Renal cortical epithelial cell (primary cell): ENCODE results near the gene CD2BP2. TPM values are rescaled to one million over a fixed set of nuclear protein-coding genes. Genes with fewer than 3 reads are reported as not detected.
A peak's percentile ranks its signal among the peaks of the same experiment; 100 is the strongest.

Experiments
- DNase-seq: peaks from one replicate; pipeline ENCODE4 v3.0.0-alpha.2; 2011; ENCODE audit warnings: low read depth
- total RNA-seq: library from RNA; depleted of rRNA; stranded (reverse); fragments of >200 nt; gene quantifications from 2 replicates; pipeline ENCODE4 v1.2.3, GENCODE V29; 2014

The CD2BP2 gene
- total RNA-seq, 1 donor from 2014 or later: 36.0 TPM

DNA sequence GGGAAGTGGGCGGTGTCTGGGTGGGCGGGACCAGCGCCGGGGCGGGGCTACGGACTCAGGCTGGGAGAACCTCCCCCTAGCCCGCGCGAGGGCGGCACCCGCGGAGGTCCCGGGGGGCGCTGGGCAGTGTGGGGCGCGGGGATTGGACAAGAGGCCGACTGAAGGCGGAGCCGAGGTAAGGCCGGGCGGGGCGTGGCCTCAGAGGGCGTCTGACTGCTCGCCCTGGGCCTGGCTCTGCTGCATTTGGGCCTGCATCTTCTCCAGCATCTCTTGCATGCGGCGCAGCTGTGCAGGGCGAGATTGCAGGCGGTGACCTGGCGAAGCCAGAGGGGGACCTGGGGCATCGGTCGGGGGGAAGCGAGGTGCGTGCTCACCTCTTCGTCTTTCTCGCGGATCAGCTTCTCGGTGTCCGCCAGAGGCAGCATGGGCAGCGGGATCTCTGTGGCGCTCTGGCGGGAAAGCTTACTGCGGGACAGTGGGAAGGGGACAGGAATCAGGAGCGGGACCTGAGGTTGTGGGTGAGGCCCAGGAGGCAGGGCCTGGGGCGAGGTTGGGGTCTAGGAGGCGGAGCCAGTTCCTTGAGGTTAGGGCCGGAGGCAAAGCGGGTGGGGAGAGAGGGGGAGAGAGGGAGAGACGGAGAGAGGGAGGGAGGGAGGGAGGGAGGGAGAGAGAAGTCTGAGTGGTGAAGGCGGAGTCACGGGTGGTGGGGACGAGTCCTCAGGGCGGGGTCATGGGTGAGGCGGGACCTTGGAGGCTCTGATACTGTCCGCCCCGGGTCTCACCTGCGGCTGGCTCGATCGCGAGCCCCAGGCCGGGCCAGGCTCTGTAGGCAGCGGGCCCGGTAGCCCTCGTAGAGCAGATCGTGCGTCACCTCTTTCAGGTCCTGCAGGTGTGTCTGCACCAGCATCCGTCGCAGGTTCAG lies 23.4 kb upstream of the CD2BP2 start:
- DNase-seq: peak; percentile 85

DNA sequence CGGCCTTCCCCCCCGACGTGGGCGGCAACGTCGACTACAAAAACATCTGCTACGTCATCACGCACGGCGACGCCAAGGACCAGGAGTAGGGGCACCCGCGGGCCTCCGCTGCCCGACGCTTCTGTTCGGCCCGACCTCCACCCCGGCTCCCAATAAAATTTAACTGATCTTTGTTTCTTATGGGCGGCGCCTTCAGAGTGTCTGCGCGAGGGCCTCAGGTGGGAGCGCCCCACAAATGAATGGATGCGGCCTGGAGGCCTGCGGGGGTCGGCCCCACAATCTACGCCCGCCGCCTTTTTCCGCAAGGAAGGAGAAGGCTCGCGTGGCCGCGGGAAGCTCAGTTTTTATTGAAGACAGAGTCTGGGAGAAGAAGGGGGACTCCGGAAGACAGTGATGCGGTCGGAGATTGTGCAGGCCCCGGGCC lies 22.7 kb upstream of the CD2BP2 start:
- DNase-seq: peak; percentile 70

DNA sequence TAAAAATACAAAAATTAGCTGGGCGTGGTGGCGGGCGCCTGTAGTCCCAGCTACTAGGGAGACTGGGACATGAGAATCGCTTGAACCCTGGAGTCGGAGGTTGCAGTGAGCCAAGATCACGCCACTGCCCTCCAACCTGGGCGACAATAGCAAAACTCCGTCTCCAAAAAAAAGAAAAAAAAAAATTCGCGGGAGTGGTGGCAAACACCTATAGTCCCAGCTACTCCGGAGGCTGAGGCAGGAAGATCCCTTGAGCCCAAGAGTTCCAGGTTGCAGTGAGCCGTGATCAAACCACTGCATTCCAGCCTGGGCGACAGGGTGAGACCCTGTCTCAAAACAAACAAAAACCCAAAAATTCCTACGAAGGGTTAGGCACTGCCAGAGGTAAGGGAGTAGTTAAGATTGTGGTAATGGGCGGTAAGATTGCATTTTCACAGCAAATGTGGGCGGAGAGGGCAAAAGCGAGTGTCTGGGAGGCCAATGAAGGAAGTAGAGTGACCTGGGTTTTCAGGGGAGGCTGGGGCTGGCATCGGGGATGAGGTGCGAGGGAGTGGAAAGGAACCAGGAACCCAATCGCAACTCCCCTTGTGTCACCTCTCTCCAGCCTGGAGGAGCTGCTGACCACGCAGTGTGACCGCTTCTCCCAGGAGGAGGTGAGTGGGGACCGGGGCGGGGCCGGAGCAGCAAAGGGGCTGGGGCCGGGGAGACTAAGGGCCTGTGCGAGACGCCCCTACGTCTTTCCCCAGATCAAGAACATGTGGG lies 22.1 kb upstream of the CD2BP2 start:
- peak; percentile 36 for DNase-seq

DNA sequence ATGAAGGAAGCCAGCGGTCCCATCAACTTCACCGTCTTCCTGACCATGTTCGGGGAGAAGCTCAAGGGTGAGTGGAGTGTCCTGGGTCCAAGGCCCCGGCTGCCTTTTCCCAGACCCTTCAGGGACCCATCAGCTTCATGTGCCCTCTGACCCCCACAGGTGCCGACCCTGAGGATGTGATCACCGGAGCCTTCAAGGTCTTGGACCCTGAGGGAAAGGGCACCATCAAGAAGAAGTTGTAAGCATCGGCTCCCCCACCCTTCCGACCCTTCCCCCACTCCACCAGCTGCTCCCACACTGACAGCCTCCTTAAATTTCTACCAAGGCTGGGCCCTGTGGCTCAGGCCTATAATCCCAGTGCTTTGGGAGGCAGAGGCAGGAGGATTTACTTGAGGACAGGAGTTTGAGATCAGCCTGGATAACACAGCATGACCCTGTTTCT lies 21.4 kb upstream of the CD2BP2 start:
- DNase-seq: no peak

DNA sequence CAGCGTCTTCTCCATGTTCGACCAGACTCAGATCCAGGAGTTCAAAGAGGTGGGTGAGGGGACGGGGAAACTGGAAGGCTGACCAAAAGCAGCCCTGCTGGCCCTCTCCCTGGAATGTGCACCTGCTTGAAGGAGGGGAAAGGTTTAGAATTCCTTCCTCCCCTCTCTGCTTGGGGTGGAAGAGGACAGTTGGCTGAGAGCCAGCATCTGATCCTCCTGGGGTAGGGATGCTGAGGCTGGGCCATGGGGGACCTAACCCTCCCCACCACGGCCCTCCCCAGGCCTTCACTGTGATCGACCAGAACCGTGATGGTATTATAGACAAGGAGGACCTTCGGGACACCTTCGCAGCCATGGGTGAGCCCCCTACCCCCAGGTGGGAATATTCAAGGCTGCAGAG lies 20.8 kb upstream of the CD2BP2 start:
- no peak for DNase-seq

DNA sequence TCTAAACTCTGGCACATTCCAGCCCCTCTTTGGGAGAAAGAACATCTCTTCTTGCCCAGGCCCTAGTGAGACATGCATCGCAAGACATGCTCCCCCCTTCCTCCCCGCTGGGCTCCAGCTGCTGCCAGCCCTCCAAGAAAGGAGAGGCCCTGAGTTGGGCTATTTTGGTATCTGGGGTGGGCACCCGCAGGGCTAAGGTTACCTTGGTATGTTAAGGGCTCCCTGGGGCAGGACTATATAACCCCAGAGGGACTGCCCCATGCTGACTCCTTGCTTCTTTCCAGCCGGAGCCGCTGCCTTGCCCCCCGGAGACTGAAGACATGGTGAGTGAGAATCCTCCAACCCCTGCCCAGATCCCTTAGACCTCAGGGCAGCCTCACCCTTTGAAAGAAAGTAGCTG lies 19.4 kb upstream of the CD2BP2 start, which contains the start of gene MYL11:
MYL11 (plus strand) TSS at position 265 of the 400 bp plus-strand sequence; CDS start at position 321, 56 bp downstream.
- no peak for DNase-seq

DNA sequence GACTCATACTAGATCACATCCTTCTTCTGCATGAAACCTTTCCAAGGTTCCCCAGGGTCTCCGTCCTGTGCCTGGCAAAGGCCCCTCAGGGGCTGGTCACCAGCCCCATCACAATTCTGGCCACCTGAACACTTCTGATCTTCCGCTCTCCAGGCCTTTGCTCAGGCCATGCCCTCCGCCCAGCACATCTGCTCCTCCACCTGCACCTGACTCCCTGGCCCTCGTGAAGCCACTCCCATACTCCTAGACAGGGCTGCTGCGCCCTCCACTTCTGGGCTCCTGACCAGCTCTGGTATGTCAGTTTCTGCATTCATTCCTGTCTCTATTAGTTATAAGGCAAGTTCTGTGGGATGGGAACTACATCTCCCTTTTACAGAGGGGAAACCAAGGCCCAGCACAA lies 17.6 kb upstream of the CD2BP2 start:
- DNase-seq: no peak

DNA sequence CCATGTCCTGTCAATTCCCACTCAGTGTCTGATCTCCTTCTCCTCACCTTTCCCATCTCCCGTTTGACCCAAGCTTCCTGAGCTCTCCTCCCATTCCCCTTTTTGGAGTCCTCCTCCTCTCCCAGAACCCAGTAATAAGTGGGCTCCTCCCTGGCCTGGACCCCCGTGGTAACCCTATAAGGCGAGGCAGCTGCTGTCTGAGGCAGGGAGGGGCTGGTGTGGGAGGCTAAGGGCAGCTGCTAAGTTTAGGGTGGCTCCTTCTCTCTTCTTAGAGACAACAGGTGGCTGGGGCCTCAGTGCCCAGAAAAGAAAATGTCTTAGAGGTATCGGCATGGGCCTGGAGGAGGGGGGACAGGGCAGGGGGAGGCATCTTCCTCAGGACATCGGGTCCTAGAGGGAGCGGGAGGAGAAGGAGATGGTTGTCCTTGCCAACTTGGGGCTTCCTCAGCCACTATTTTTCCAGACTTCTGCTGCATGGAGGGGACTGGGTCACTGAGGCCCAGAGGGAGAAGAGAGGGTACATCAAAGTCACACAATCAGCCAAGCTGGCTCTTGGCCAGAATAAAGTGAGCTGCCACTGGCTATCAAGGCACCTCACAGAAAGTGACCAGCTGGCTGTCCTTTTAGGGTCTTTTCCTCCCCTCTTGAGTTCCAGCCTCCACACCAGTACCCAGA lies 17.1 kb upstream of the CD2BP2 start:
- no peak for DNase-seq

DNA sequence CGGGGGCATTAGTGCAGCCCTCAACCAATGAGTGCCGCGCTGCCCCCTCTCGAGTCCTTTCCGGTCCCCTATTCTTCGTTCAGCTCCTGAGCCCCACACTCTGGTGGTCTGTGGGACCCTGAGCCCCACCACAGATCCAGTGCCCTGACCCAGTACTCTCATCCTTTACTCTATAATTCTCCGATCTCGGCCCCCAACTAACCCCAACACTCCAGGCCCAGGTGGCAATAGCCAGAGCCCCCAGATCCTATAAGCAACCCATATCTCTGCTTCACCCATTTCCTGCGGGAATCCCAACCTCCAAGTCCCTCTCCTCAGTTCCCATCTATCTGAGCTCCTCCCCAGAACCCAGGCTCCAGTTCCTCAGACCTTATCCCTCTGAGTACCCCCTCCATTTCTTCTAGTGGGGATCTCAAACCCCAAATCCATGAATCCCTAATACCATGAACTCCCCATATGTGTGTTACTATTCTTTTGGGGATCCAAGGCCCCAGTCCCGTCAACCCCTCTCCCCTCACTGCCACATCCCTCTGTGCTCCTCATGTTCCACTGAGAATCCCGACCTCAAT lies 16.2 kb upstream of the CD2BP2 start:
- no peak for DNase-seq

DNA sequence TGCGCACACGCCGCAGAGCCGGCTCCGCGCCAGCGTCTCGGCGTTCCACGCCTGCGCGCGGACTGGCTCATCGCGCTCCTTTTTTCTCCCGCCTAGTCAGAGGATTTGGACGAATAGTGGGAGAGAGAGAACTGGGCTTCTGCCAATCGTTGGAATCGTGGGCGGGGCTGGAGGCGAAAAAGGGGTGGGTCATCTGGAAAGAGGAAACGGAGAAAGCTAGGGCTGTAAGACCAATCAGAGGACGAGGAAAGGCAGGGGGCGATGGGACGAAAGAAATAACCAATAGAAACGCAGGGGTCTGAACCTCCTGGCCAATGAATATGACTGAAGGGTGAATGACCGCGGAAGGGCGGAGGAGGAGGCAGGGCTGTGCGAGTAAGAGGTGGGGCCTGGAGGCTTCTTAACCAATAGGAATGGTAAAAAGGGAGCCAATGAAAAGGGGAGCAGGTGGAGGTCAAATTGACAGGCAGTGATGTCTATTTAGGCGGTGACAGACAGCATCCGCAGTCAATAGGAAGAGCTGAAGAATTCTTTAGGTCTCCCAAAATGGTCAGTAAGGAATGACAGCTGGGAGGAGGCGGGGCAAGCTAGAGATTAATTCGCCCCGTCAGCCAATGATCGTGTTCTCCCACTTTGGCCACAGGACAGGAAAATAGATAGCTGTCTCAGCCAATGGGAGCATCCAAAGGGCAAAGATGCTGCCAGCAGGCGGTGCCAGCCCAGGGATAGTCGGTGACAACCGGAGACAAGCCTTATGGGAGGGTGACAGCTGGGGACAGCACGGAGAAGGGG lies 15.5 kb upstream of the CD2BP2 start, which contains the start of gene TBC1D10B:
TBC1D10B (minus strand) TSS at position 39 of the 792 bp plus-strand sequence. CDS start 311 bp downstream, outside the sequence.
- peak; percentile 100 for DNase-seq

DNA sequence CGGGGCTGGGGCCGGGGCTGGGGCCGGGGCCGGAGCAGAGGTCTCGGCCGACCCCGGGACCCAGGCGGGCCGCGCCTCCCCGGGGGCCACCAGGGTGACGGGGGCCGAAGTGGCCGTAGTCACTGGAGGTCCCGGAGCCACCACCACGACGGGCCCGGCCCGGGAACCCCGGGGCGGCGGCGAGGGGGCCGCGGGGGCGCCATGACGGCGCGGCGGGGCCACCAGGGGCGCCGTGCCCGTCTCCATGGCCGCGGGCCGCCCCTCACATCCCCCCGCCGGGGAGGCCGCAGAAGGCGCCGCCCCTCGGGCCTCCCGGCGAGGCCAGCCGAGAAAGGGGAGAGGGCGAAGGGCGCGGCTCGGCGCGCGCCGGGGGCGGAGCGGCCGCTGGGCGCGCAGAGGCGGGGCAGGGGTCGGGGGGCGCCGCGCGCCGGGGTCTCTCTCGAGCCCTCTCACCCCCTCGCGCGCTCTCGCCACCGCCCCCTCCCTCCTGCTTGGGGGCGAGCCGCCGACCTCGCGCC lies 14.9 kb upstream of the CD2BP2 start:
- no peak for DNase-seq

DNA sequence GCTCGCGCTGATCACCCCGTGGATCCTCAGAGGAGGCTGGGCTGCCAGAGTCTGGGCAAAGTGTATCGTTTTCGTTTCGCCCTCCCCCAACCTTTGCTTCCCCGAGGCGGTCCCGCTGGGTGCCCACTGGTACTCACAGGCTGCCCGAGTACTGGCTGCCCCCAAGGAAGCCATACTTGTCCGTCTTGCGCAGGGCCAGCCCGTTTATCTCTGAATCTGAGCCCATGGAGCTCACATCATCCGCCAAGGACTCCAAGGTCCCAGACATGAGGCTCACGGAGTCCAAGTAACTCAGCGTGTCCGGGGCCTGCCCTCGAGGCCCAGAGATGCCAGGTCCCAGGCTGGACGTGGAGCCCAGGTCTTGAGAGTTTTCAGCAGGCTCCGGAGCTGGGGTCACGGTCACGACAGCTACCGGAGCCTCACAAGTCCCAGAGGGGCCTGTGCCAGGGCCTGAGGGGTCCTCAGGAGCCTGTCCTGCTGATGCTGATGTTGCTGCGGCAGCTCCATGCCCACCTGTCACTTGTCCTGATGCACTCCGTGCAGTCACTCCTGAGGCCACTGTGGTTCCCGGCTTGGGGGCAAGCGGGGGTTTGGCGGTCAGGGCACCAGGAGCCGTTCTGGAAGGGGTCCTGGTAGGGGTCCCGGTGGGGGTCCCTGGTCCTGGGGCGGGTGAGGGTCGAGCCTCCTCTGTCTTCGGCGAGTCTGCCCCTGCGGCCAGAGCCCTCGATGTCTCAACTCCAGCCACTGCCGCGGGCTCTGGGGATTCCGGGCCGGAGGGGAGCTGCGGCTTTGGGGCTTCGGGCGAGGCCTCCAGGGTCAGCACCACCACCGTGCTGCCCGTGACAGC lies 14.2 kb upstream of the CD2BP2 start:
- no peak for DNase-seq

DNA sequence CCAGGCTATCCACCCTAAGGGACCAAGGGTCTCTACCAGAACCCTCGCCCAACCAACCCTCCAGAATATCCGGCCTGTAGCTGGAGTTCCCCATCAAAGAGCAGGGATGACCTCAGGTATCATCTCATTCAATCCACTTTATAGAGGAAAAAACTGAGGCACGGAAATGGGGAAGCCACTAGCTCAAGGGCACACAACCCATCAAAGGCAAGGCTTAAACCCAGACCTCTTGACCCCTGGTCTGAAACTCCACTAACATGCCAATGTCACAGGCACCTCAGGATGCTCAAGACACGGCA lies 13.6 kb upstream of the CD2BP2 start:
- no peak for DNase-seq

DNA sequence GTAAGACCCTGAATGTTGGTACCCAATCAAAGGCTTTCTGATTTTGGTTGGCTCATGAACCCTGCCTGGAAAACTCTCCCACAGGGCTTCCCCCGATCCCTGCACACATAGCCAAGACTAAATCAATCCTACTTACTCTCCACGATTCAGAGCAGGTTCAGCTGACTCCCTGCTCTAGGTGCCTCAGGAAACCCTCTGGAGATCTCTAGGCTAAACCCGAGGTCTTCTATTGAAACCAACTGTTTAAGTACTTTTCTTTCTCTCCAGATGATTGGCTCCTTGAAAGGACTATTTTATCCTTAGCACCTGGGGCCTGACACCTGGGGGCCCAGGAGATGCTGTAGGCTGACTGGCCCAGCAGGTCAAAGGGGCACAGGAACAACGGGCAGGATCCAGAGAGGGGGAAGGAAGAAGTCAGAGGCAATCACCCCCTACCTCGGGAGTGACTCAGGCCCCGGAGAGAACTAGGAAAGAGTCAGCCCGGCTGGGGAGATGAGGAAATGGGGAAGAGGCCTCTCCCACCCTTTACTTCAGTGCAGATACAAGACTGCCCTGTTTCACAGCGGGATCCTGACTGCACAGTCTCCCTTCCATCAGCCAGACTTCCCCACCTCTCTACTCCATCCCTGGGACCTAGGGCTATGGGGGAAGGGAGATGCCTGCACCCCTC lies 13.1 kb upstream of the CD2BP2 start:
- peak; percentile 43 for DNase-seq

DNA sequence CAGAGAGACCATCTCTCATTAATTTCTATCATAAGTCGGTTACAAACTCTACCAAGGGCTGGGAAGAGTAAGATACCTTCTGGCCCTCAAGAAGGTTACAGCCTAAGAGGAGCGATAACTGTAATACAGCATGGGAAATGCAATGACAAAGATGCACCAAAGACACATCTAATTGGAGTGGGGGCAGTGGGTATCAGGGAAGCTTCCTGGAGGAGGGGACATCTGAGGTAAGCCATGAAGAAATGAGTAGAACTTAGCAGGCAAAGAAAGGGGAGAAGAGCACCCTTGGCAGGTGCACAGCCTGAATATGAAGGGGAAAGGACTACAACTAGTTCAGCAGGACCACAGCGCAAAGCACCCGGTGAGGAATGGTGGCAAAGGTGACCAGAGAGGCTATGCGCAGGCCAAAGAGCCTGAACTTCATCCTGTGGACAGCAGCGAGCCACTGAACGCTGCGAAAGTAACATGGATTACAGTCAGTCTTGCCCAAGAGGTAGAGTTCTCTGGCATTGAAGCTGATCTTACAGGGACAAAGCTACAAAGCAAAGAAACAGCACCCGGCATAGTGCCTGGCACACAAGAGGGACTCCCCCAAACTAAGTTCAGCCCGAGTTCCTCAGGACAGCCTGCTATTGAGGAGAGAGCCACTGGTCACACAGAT lies 12.4 kb upstream of the CD2BP2 start:
- no peak for DNase-seq

DNA sequence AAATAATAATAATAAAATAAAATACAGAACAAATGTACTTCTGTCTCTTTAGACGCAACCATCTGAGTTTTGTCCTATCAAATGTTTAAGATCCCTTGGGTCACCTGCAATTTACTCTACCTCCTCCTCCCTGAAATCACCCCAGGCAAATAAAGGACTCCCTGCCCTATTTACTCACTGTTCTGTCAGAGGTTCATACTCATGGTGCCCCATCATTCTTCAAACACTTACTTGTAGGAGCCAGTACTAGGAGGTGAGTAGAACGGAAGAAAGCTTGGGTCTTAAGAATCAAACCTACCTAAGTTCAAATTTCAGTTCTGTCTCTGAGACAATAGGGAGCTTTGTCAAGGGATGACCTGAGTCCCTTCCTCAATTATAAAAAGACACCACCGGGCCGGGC lies 11.4 kb upstream of the CD2BP2 start:
- DNase-seq: no peak

DNA sequence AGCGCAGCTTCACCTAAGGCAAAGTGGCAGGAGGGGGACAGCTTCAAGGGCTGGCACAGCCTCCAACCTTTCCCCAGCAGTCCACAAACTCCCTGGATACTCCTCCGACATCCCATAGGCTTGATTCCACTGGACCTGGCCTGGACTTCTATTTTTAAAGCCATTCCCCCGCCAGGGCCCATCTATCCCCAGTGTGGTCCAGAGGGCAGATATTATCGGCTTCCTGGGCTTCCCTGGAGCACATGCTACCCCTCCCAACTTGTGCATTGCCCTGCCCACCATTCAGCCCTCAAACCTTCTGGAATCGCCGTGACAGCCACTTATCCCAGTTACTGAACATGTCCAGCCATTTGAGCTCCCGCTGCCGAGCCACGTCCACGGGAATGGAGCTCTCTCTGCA lies 10.1 kb upstream of the CD2BP2 start:
- no peak for DNase-seq

DNA sequence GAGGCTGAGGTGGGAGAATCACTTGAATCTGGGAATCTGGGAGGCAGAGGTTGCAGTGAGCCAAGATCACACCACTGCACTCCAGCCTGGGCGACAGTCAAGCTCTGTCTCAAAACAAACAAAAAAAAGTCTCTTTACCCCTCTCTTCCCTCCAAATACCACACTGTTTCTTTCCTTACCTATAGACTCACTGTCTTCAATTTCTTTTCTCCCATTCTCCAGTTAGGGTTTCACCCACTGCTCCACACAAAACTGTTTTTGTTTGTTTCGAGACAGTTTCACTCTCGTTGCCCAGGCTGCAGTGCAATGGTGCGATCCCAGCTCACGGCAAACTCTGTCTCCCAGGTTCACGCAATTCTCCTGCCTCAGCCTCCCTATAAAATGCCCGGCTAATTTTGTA lies 6.1 kb upstream of the CD2BP2 start:
- no peak for DNase-seq

DNA sequence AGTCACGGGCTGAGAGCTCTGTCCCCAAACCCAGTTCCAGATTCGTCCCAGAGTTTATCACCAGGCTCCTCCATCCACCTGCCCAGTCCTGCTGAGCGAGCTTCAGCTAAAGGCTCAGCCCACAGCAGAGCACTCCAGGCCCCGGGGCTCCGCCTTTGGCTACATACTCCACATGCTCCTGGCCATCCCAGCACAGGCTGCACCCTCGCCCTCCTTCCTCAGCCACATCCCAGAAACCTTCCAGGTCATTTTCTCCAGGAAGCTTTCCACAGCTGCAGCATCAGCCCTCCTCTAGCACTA lies 4.7 kb upstream of the CD2BP2 start:
- no peak for DNase-seq
